GM12878 (cell line): ENCODE measurements around the gene CSTF2T. TPM values are rescaled to one million over a fixed set of nuclear protein-coding genes. Genes with fewer than 3 reads are reported as not detected.

Experiments
- CBFB ChIP-seq: IDR thresholded peaks from 2 replicates; pipeline ENCODE4 v1.6.1; 2016; ENCODE audit warnings: antibody characterized with exemption, low read depth
- CBX5 ChIP-seq: sonication (generic); IDR thresholded peaks from 2 replicates; pipeline ENCODE4 v1.6.1; 2016; ENCODE audit warnings: low read depth, moderate library complexity, mild to moderate bottlenecking, inconsistent platforms
- CEBPZ ChIP-seq: fragments of 150-350 bp; IDR thresholded peaks from 2 replicates; pipeline ENCODE4 v1.6.1; 2016; ENCODE audit warnings: low read depth, low read length
- EP300 ChIP-seq, 2 experiments: fragments of 150-350 bp in 1 of 2; IDR thresholded peaks; 2 replicates each; pipeline ENCODE4 v1.6.1; 2011 to 2012; ENCODE audit warnings: low read depth in 2 of 2, low read length in 2 of 2, borderline replicate concordance in 1 of 2, improper control_type of control experiment in 1 of 2, inconsistent platforms in 1 of 2; ENCODE audit not compliant: control insufficient read depth in 1 of 2
- ETV6 ChIP-seq, 2 experiments: fragments of 450-650 bp in 1 of 2; IDR thresholded peaks in 1 of 2; conservative IDR thresholded peaks in 1 of 2; 2 replicates each; pipeline ENCODE4 v1.6.1; 2014; ENCODE audit warnings: antibody characterized with exemption in 1 of 2, borderline replicate concordance in 1 of 2, low read depth in 1 of 2, mild to moderate bottlenecking in 1 of 2, moderate library complexity in 1 of 2
- JUND ChIP-seq: IDR thresholded peaks from 2 replicates; pipeline ENCODE4 v1.6.1; 2012; ENCODE audit warnings: low read depth, mild to moderate bottlenecking, low read length, improper control_type of control experiment, moderate library complexity
- KAT2A ChIP-seq: conservative IDR thresholded peaks from 2 replicates; pipeline ENCODE4 v1.6.1; 2011; ENCODE audit warnings: low read depth, low read length; ENCODE audit not compliant: control insufficient read depth
- LARP7 ChIP-seq: fragments of 450-650 bp; IDR thresholded peaks from 2 replicates; pipeline ENCODE4 v1.6.1; 2017; ENCODE audit warnings: mild to moderate bottlenecking
- NFYA ChIP-seq: IDR thresholded peaks from 2 replicates; pipeline ENCODE4 v1.6.1; 2011; ENCODE audit warnings: low read depth, mild to moderate bottlenecking, low read length, improper control_type of control experiment, borderline replicate concordance
- NR2C2 ChIP-seq: IDR thresholded peaks from 2 replicates; pipeline ENCODE4 v1.6.1; 2011; ENCODE audit warnings: borderline replicate concordance, low read depth; ENCODE audit not compliant: control insufficient read depth, insufficient read length
- PAX5 ChIP-seq: IDR thresholded peaks from 2 replicates; pipeline ENCODE4 v1.6.1; 2011; ENCODE audit warnings: low read depth, low read length, borderline replicate concordance
- POLR2AphosphoS2 ChIP-seq: IDR thresholded peaks from 2 replicates; pipeline ENCODE4 v1.6.1; 2011; ENCODE audit warnings: low read depth, mild to moderate bottlenecking, low read length, improper control_type of control experiment, moderate library complexity
- POU2F2 ChIP-seq: IDR thresholded peaks from 3 replicates; pipeline ENCODE4 v1.6.1; 2011; ENCODE audit warnings: low read depth, mild to moderate bottlenecking, low read length, borderline replicate concordance
- RB1 ChIP-seq: fragments of 450-650 bp; formaldehyde crosslinking; IDR thresholded peaks from 2 replicates; pipeline ENCODE4 v1.6.1; 2017; ENCODE audit warnings: mild to moderate bottlenecking, borderline replicate concordance
- RCOR1 ChIP-seq: conservative IDR thresholded peaks from 2 replicates; pipeline ENCODE4 v1.6.1; 2012; ENCODE audit warnings: low read depth, low read length, improper control_type of control experiment
- SMAD1 ChIP-seq: fragments of 450-650 bp; IDR thresholded peaks from 2 replicates; pipeline ENCODE4 v1.6.1; 2018; ENCODE audit warnings: mild to moderate bottlenecking, low read depth; ENCODE audit not compliant: partially characterized antibody
- SPI1 ChIP-seq: IDR thresholded peaks from 2 replicates; pipeline ENCODE4 v1.6.1; 2011; ENCODE audit warnings: low read depth, mild to moderate bottlenecking, low read length, moderate library complexity, borderline replicate concordance; ENCODE audit not compliant: insufficient read depth
- TAF1 ChIP-seq: IDR thresholded peaks from 2 replicates; pipeline ENCODE4 v1.6.1; 2011; ENCODE audit warnings: mild to moderate bottlenecking, low read depth, low read length, borderline replicate concordance
- TBL1XR1 ChIP-seq: IDR thresholded peaks from 2 replicates; pipeline ENCODE4 v1.6.1; 2012; ENCODE audit warnings: low read depth, low read length, improper control_type of control experiment
- WRNIP1 ChIP-seq: IDR thresholded peaks from 2 replicates; pipeline ENCODE4 v1.6.1; 2011; ENCODE audit warnings: low read depth, low read length, improper control_type of control experiment, borderline replicate concordance
- YY1 ChIP-seq: IDR thresholded peaks from 2 replicates; pipeline ENCODE4 v1.6.1; 2011; ENCODE audit warnings: low read depth, mild to moderate bottlenecking, low read length
- polyA plus RNA-seq, 11 experiments: library from polyadenylated mRNA; depleted of rRNA in 4 of 11; unstranded in 6 of 11; stranded (reverse) in 5 of 11; fragments of >200 nt; fragmentation: Nextera tagmentation in 4 of 11; fragmentation: Illumina TruSeq in 1 of 11; extraction: Ambion mirVana in 4 of 11; extraction: Trizol in 1 of 11; gene quantifications; 1 replicate in 1 of 11; 2 replicates in 10 of 11; pipeline versions ENCODE4 v1.2.1 to v1.2.3, GENCODE V29; 2011 to 2016; ENCODE audit warnings: inconsistent platforms in 2 of 11, missing spikeins in 2 of 11, low read depth in 1 of 11
- total RNA-seq, 4 experiments: library from RNA; depleted of rRNA in 3 of 4; stranded (reverse); fragments of >200 nt in 3 of 4; fragmentation: Illumina TruSeq in 1 of 4; extraction: Trizol in 1 of 4; gene quantifications; 2 replicates each; pipeline versions ENCODE4 v1.2.1 to v1.2.3, GENCODE V29; 2013 to 2021
- TF ChIP-seq, protein P1 (sequence below): fragments of 450-650 bp; IDR thresholded peaks from 2 replicates; pipeline ENCODE4 v1.6.1; 2016; ENCODE audit warnings: mild to moderate bottlenecking
- TF ChIP-seq, protein P2 (sequence below): IDR thresholded peaks from 2 replicates; pipeline ENCODE4 v1.6.1; 2011; ENCODE audit warnings: borderline replicate concordance, low read depth, mild to moderate bottlenecking, moderate library complexity, low read length; ENCODE audit not compliant: insufficient read depth, poor library complexity, severe bottlenecking

CSTF2T gene
- total and polyA plus RNA-seq, 10 of the 15 experiments (the other 5 are each of a cell fraction or from before 2014, with no cell fraction given): 6.8 to 23.8 (median 14.3) TPM

DNA sequence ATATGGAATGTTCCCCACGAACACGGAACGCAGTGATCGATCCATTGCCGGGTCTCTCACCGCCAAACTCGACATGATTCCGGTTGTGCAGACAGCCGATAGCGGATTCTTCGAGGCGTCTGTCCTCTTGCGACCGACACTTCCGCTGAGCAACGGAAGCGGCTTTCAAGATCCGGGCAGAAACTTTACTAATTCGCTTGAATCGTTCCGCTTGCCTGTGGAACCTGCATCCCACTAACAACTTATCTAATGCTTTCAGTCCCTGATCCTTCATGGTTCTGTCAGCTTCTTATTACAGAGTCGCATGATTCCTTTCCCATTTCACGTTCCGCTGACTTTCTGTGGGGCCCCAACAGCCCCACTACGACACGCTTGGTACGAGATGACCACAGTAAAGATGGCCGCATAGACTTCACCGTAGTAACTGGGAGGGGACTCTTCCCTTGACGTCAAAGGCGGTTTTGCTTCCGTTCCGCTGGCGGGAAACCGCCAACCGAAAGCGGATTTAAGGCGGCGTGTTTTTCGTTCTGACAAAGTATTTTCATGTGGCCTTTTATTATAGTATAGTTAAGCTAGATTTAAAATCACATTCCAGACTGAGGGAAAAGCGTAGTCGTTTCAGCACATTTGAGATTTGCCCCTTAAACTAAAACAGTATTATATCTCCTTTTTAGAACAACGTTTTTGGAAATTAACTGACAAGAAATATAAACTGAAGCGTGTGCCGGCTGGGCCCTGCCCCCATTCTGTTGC lies at the start of gene CSTF2T (continued):
- TF ChIP-seq, protein P1, sequence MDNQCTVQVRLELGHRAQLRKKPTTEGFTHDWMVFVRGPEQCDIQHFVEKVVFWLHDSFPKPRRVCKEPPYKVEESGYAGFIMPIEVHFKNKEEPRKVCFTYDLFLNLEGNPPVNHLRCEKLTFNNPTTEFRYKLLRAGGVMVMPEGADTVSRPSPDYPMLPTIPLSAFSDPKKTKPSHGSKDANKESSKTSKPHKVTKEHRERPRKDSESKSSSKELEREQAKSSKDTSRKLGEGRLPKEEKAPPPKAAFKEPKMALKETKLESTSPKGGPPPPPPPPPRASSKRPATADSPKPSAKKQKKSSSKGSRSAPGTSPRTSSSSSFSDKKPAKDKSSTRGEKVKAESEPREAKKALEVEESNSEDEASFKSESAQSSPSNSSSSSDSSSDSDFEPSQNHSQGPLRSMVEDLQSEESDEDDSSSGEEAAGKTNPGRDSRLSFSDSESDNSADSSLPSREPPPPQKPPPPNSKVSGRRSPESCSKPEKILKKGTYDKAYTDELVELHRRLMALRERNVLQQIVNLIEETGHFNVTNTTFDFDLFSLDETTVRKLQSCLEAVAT: peak; percentile 93
- peak; percentile 90 for TF ChIP-seq RB1
- peak; percentile 82 for TF ChIP-seq CBX5
- TF ChIP-seq ETV6 (conservative IDR thresholded peaks at IDR 0.05 in 1 of 2, IDR thresholded peaks at IDR 0.05 in 1 of 2; ENCODE audit: borderline replicate concordance in 1 of 2, low read depth in 1 of 2): peak; percentile 96 to 100
- no peak for TF ChIP-seq NR2C2
- no peak for TF ChIP-seq KAT2A
- TF ChIP-seq, protein P2, sequence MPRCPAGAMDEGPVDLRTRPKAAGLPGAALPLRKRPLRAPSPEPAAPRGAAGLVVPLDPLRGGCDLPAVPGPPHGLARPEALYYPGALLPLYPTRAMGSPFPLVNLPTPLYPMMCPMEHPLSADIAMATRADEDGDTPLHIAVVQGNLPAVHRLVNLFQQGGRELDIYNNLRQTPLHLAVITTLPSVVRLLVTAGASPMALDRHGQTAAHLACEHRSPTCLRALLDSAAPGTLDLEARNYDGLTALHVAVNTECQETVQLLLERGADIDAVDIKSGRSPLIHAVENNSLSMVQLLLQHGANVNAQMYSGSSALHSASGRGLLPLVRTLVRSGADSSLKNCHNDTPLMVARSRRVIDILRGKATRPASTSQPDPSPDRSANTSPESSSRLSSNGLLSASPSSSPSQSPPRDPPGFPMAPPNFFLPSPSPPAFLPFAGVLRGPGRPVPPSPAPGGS: no peak
- TF ChIP-seq TAF1: peak; percentile 88
- TF ChIP-seq POLR2AphosphoS2: peak; percentile 76
- peak; percentile 39; the same call in 1 of the 2 replicates for TF ChIP-seq CBFB
- no peak; the same call in 1 of the 2 replicates for TF ChIP-seq TBL1XR1
- TF ChIP-seq YY1: peak; percentile 99
- TF ChIP-seq WRNIP1: no peak
- TF ChIP-seq JUND: no peak
- 0 out of 2 replicates have a peak, but pooled peaks have one; percentile 67 for TF ChIP-seq RCOR1
- TF ChIP-seq EP300 (IDR thresholded peaks at IDR 0.05; ENCODE audit: borderline replicate concordance in 1 of 2, control insufficient read depth in 1 of 2, low read depth in 2 of 2, low read length in 2 of 2): peak in 1 of 2 experiments; percentile 72; a peak in 2 of 4 replicates
- TF ChIP-seq PAX5: peak; percentile 70; the same call in 1 of the 2 replicates
- TF ChIP-seq NFYA: no peak
- TF ChIP-seq POU2F2: peak; percentile 74
- no peak for TF ChIP-seq CEBPZ
- peak; percentile 3 for TF ChIP-seq SMAD1
- TF ChIP-seq LARP7: 0 out of 2 replicates have a peak, but pooled peaks have one; percentile 32
- TF ChIP-seq SPI1: no peak
